ENCODE data around the gene DUSP15.
"Not testable (repeated sequence)": the region's sequence is repeated elsewhere in the genome, so short reads cannot be mapped to it uniquely, and the experiment has no call there.

Gene DUSP15

DNA sequence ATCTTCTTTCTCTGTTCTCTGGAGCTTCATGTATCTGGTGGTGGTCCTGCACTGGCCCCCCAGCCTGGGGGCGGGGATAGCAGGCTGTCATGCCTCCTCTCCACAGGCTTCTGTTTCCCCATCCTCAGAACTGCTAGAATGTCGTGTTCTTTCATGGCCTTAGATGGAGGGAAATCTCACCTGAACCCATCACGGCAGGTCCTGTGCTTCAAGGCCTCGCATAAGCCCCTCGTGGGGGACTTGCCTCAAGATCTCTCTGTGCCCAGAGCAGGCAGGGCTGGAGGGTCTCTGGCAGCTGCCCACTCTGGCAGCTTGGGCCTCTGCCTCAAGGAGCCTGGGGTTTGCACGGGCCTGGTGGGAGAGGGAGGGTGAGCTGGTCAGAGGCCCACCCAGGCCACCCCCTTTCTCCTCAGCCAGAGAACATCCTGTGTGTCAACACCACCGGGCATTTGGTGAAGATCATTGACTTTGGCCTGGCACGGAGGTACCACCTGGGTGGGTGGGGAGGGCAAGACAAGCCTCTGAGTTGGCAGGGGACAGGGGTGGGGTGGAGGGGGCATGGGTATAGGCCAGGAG, 39.8 kb downstream of the DUSP15 start:
- Histone ChIP-seq H4K91ac (ENCODE audit: low read length) (no peak overlapping the region), H3K79me1 (replicated peaks; ENCODE audit: low read length, poor library complexity, severe bottlenecking) (no peaks in the 10 kb centered on the region), H3K9me3 (ENCODE audit: control insufficient read depth, low read length) (no peaks in the 10 kb centered on the region), H2BK12ac (ENCODE audit: low read length in 2 of 2) (no peak overlapping the region), H3K18ac (ENCODE audit: low read depth in 1 of 2, low read length in 2 of 2) (no peak overlapping the region), H3K36me3 (ENCODE audit: control insufficient read depth in 1 of 2, insufficient read depth in 2 of 2, low read depth in 1 of 2, low read length in 2 of 2) (no peaks in the 10 kb centered on the region), H3K4ac (ENCODE audit: low read depth in 1 of 2, low read length in 2 of 2) (no peak overlapping the region), H3K27me3 (ENCODE audit: control insufficient read depth in 1 of 2, insufficient read depth in 1 of 2, low read length in 2 of 2) (peaks cover 17 to 91% of the 10 kb centered on the region in 2 experiments), H3K23ac (ENCODE audit: low read length in 2 of 2) (no peak overlapping the region), H3K4me3 (ENCODE audit: insufficient read depth in 1 of 2, low read depth in 1 of 2, low read length in 2 of 2) (no peak overlapping the region), H3K4me2 (ENCODE audit: low read length, poor library complexity, severe bottlenecking) (no peak overlapping the region), H3K9ac (ENCODE audit: low read length) (no peak overlapping the region), H4K8ac (ENCODE audit: low read length) (no peak overlapping the region), H2BK5ac (ENCODE audit: low read depth, low read length, poor library complexity, severe bottlenecking) (no peak overlapping the region), H3K14ac (ENCODE audit: low read length in 2 of 2) (no peak overlapping the region), H2BK15ac (ENCODE audit: low read depth, poor library complexity, severe bottlenecking) (no peak overlapping the region), H2AK5ac (ENCODE audit: low read length, severe bottlenecking) (peak overlapping the region; percentile 20), H3K27ac (ENCODE audit: low read length, poor library complexity, severe bottlenecking) (no peak overlapping the region), H2BK120ac (ENCODE audit: low read depth, low read length) (no peak overlapping the region), H2AFZ (ENCODE audit: low read depth, low read length) (no peak overlapping the region), H3K4me1 (ENCODE audit: control insufficient read depth, insufficient read depth, low read depth, low read length) (peaks cover 29% of the 10 kb centered on the region)
- 96% methylated on average over 7 of the region's 8 CpGs for WGBS
- DNase-seq = no peak

DNA sequence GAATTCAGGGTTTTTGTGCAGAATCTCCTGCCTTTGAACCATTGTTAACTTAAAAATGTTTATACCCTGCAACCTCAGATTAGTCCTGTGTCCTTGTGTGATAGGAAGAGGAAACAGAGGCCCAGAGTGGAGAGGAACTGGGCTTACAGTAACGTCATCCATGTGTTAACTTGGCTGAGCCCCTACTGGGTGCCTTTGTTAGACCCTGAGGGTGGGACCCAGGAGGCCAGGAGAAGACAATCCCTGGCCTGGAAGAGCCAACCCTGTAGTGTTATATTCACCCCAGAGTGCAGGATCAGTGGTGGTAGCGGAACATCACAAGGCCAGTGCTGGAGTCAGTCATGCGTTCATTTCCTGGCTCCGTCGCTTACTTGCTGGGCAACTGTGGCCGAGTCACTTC, 40.6 kb downstream of the DUSP15 start:
- peak overlapping the region; percentile 8 for H2AK5ac ChIP-seq (ENCODE audit: low read length, severe bottlenecking)
- no peak overlapping the region for H3K4me3 ChIP-seq (ENCODE audit: insufficient read depth in 1 of 2, low read depth in 1 of 2, low read length in 2 of 2)
- H3K9me3 ChIP-seq (ENCODE audit: control insufficient read depth, low read length) = no peaks in the 10 kb centered on the region
- no peak overlapping the region for H2BK120ac ChIP-seq (ENCODE audit: low read depth, low read length)
- WGBS = 79% methylated on average over 6 of the region's 6 CpGs
- no peak overlapping the region for H3K14ac ChIP-seq (ENCODE audit: low read length in 2 of 2)
- no peak for DNase-seq
- no peak overlapping the region for H2BK5ac ChIP-seq (ENCODE audit: low read depth, low read length, poor library complexity, severe bottlenecking)
- H4K8ac ChIP-seq (ENCODE audit: low read length) = no peak overlapping the region
- H3K9ac ChIP-seq (ENCODE audit: low read length) = no peak overlapping the region
- no peak overlapping the region for H2AFZ ChIP-seq (ENCODE audit: low read depth, low read length)
- no peak overlapping the region for H3K18ac ChIP-seq (ENCODE audit: low read depth in 1 of 2, low read length in 2 of 2)
- no peak overlapping the region for H3K27ac ChIP-seq (ENCODE audit: low read length, poor library complexity, severe bottlenecking)
- H3K4ac ChIP-seq (ENCODE audit: low read depth in 1 of 2, low read length in 2 of 2) = no peak overlapping the region
- peaks cover 18 to 91% of the 10 kb centered on the region in 2 experiments for H3K27me3 ChIP-seq (ENCODE audit: control insufficient read depth in 1 of 2, insufficient read depth in 1 of 2, low read length in 2 of 2)
- H3K4me1 ChIP-seq (ENCODE audit: control insufficient read depth, insufficient read depth, low read depth, low read length) = peaks cover 26% of the 10 kb centered on the region
- no peak overlapping the region for H4K91ac ChIP-seq (ENCODE audit: low read length)
- H3K23ac ChIP-seq (ENCODE audit: low read length in 2 of 2) = no peak overlapping the region
- H3K36me3 ChIP-seq (ENCODE audit: control insufficient read depth in 1 of 2, insufficient read depth in 2 of 2, low read depth in 1 of 2, low read length in 2 of 2) = no peaks in the 10 kb centered on the region
- no peak overlapping the region for H3K4me2 ChIP-seq (ENCODE audit: low read length, poor library complexity, severe bottlenecking)
- H2BK12ac ChIP-seq (ENCODE audit: low read length in 2 of 2) = no peak overlapping the region
- no peaks in the 10 kb centered on the region for H3K79me1 ChIP-seq (replicated peaks; ENCODE audit: low read length, poor library complexity, severe bottlenecking)
- H2BK15ac ChIP-seq (ENCODE audit: low read depth, poor library complexity, severe bottlenecking) = no peak overlapping the region

DNA sequence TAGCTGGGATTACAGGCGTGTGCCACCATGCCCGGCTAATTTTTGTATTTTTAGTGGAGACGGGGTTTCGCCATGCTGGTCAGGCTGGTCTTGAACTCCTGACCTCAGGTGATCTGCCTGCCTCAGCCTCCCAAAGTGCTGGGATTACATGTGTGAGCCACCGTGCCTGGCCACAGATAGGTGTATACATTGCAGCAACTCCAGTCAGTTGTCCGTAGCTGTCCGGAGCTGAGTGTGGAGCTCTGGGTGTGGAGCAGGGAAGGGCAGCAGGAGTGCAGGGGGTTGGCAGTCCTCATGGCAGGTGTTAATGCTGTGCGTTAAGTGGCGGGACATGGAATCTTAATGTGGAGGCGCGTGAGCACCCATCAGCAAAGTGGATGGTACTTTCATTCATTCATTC, 42.3 kb downstream of the DUSP15 start:
- WGBS = 97% methylated on average over 11 of the region's 11 CpGs
- not testable (repeated sequence) for H3K36me3 ChIP-seq (ENCODE audit: control insufficient read depth in 1 of 2, insufficient read depth in 2 of 2, low read depth in 1 of 2, low read length in 2 of 2); H4K8ac ChIP-seq (ENCODE audit: low read length)

DNA sequence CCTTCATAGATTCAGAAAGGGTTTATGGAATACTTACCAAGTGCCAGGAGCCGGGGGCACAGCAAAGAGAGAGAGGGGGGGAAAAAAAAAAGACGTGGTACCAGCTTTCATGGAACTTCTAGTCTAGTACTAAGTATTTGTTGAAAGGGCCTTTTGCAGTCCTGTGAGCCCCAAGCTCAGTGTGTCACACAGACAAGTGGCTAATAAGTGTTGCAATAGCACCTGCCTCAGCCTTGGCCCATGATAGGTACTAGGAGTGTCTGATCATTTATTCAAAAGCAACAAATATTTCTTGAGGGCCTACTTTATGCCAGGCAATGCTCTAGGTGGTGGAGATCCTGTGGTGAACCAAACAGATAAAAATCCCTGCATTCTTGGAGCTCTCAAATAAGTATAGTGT, 43.3 kb downstream of the DUSP15 start:
- H3K4me1 ChIP-seq (ENCODE audit: control insufficient read depth, insufficient read depth, low read depth, low read length) = peaks cover 35% of the 10 kb centered on the region

More for the DNA sequence above, 42.3 kb downstream of the DUSP15 start:
- H3K23ac ChIP-seq (ENCODE audit: low read length in 2 of 2); H2AK5ac ChIP-seq (ENCODE audit: low read length, severe bottlenecking); DNase-seq; H3K4ac ChIP-seq (ENCODE audit: low read depth in 1 of 2, low read length in 2 of 2); H2BK5ac ChIP-seq (ENCODE audit: low read depth, low read length, poor library complexity, severe bottlenecking); H3K4me3 ChIP-seq (ENCODE audit: insufficient read depth in 1 of 2, low read depth in 1 of 2, low read length in 2 of 2); H3K79me1 ChIP-seq (replicated peaks; ENCODE audit: low read length, poor library complexity, severe bottlenecking); H3K27ac ChIP-seq (ENCODE audit: low read length, poor library complexity, severe bottlenecking); H3K9ac ChIP-seq (ENCODE audit: low read length); H3K4me2 ChIP-seq (ENCODE audit: low read length, poor library complexity, severe bottlenecking); H4K91ac ChIP-seq (ENCODE audit: low read length); H3K9me3 ChIP-seq (ENCODE audit: control insufficient read depth, low read length); H2BK15ac ChIP-seq (ENCODE audit: low read depth, poor library complexity, severe bottlenecking); H2BK120ac ChIP-seq (ENCODE audit: low read depth, low read length); H2AFZ ChIP-seq (ENCODE audit: low read depth, low read length); H3K18ac ChIP-seq (ENCODE audit: low read depth in 1 of 2, low read length in 2 of 2); H3K14ac ChIP-seq (ENCODE audit: low read length in 2 of 2); H2BK12ac ChIP-seq (ENCODE audit: low read length in 2 of 2): not testable (repeated sequence)
- peaks cover 22 to 91% of the 10 kb centered on the region in 2 experiments for H3K27me3 ChIP-seq (ENCODE audit: control insufficient read depth in 1 of 2, insufficient read depth in 1 of 2, low read length in 2 of 2)
- H3K4me1 ChIP-seq (ENCODE audit: control insufficient read depth, insufficient read depth, low read depth, low read length) = peaks cover 28% of the 10 kb centered on the region

More for the DNA sequence above, 43.3 kb downstream of the DUSP15 start:
- no peak overlapping the region for H2AK5ac ChIP-seq (ENCODE audit: low read length, severe bottlenecking)
- DNase-seq = no peak
- H2BK12ac ChIP-seq (ENCODE audit: low read length in 2 of 2) = no peak overlapping the region
- no peak overlapping the region for H3K23ac ChIP-seq (ENCODE audit: low read length in 2 of 2)
- no peaks in the 10 kb centered on the region for H3K79me1 ChIP-seq (replicated peaks; ENCODE audit: low read length, poor library complexity, severe bottlenecking)
- no peak overlapping the region for H3K4me3 ChIP-seq (ENCODE audit: insufficient read depth in 1 of 2, low read depth in 1 of 2, low read length in 2 of 2)
- peaks cover 22 to 85% of the 10 kb centered on the region in 2 experiments for H3K27me3 ChIP-seq (ENCODE audit: control insufficient read depth in 1 of 2, insufficient read depth in 1 of 2, low read length in 2 of 2)
- no peaks in the 10 kb centered on the region for H3K9me3 ChIP-seq (ENCODE audit: control insufficient read depth, low read length)
- no peak overlapping the region for H3K4me2 ChIP-seq (ENCODE audit: low read length, poor library complexity, severe bottlenecking)
- H3K18ac ChIP-seq (ENCODE audit: low read depth in 1 of 2, low read length in 2 of 2) = no peak overlapping the region
- no peak overlapping the region for H3K27ac ChIP-seq (ENCODE audit: low read length, poor library complexity, severe bottlenecking)
- no peak overlapping the region for H2BK120ac ChIP-seq (ENCODE audit: low read depth, low read length)
- H3K9ac ChIP-seq (ENCODE audit: low read length) = no peak overlapping the region
- no peak overlapping the region for H3K4ac ChIP-seq (ENCODE audit: low read depth in 1 of 2, low read length in 2 of 2)
- no peak overlapping the region for H2BK15ac ChIP-seq (ENCODE audit: low read depth, poor library complexity, severe bottlenecking)
- no peak overlapping the region for H4K8ac ChIP-seq (ENCODE audit: low read length)
- H4K91ac ChIP-seq (ENCODE audit: low read length) = no peak overlapping the region
- no peak overlapping the region for H2BK5ac ChIP-seq (ENCODE audit: low read depth, low read length, poor library complexity, severe bottlenecking)
- WGBS = 84% methylated on average over 2 of the region's 2 CpGs
- no peaks in the 10 kb centered on the region for H3K36me3 ChIP-seq (ENCODE audit: control insufficient read depth in 1 of 2, insufficient read depth in 2 of 2, low read depth in 1 of 2, low read length in 2 of 2)
- no peak overlapping the region for H3K14ac ChIP-seq (ENCODE audit: low read length in 2 of 2)
- H2AFZ ChIP-seq (ENCODE audit: low read depth, low read length) = no peak overlapping the region

Measured in mesenchymal stem cell (in vitro differentiated cells and primary cell).